Endothelial cell of umbilical vein (primary cell): Measurements from ENCODE around the gene HEATR5B. TPM values are rescaled to one million over a fixed set of nuclear protein-coding genes. Genes with fewer than 3 reads are reported as not detected.

Experiments
- BruUV-seq: library from RNA; stranded (reverse); fragments of 400-500 nt; replicated peaks from 2 replicates; lab custom pipeline; 2021; lab: Mats Ljungman, UMichigan
- CTCF ChIA-PET: fragments of 300-600, 350-600 bp; sonication (Branson Sonifier 250); formaldehyde crosslinking; loops from one replicate; lab custom pipeline; 2021; ENCODE audit warnings: antibody characterized with exemption, inconsistent platforms; lab: Charles Lee
- POLR2A ChIA-PET: fragments of 300-600, 350-600 bp; sonication (Branson Sonifier 250); formaldehyde crosslinking; loops from one replicate; lab custom pipeline; 2021; ENCODE audit warnings: antibody characterized with exemption, inconsistent platforms; lab: Charles Lee
- DNase-seq: peaks from one replicate; pipeline ENCODE4 v3.0.0-alpha.2; 2011; ENCODE audit warnings: low read depth, low spot score
- FAIRE-seq: peaks from 2 replicates; lab custom pipeline; 2011; peaks lifted over from hg19 to GRCh38; lab: Jason Lieb, UNC
- H2AFZ ChIP-seq: 2 replicates; pipeline ENCODE4 v1.6.0; 2012; ENCODE audit warnings: low read depth, low read length, control low read depth, inconsistent platforms
- H3K27ac ChIP-seq: 2 replicates; pipeline ENCODE4 v1.5.1; 2011; ENCODE audit warnings: low read depth, mild to moderate bottlenecking, control low read depth, low read length, moderate library complexity; ENCODE audit not compliant: insufficient read depth
- H3K27me3 ChIP-seq, 2 experiments: 2 replicates each; pipeline versions ENCODE4 v1.6.0 to v1.6.1; 2011; ENCODE audit warnings: low read length in 2 of 2, mixed read lengths in 1 of 2; ENCODE audit not compliant: control insufficient read depth in 2 of 2, insufficient read depth in 2 of 2
- H3K36me3 ChIP-seq, 2 experiments: 2 replicates in 1 of 2; 3 replicates in 1 of 2; pipeline ENCODE4 v1.5.1; 2011; ENCODE audit warnings: low read length in 2 of 2, mild to moderate bottlenecking in 1 of 2, moderate library complexity in 1 of 2; ENCODE audit not compliant: control insufficient read depth in 2 of 2, insufficient read depth in 2 of 2; ENCODE audit errors: extremely low read depth in 1 of 2
- H3K4me1 ChIP-seq: 3 replicates; pipeline ENCODE4 v1.5.1; 2011; ENCODE audit warnings: mild to moderate bottlenecking, low read length; ENCODE audit not compliant: control insufficient read depth, insufficient read depth; ENCODE audit errors: extremely low read depth
- H3K4me2 ChIP-seq: 2 replicates; pipeline ENCODE4 v1.6.1; 2011; ENCODE audit warnings: low read length, control low read depth, mixed read lengths; ENCODE audit not compliant: insufficient read depth
- H3K4me3 ChIP-seq, 3 experiments: fragments of 200-600 bp in 1 of 3; sonication (generic), shearing (Covaris generic) in 1 of 3; replicated peaks in 1 of 3; 2 replicates each; pipeline ENCODE4 v1.5.1; 2011 to 2016; ENCODE audit warnings: control low read depth in 3 of 3, low read length in 3 of 3, mild to moderate bottlenecking in 2 of 3, inconsistent platforms in 1 of 3, low read depth in 1 of 3, moderate library complexity in 1 of 3; ENCODE audit not compliant: insufficient read depth in 1 of 3
- H3K79me2 ChIP-seq: 2 replicates; pipeline ENCODE4 v1.6.0; 2012; ENCODE audit warnings: low read length, inconsistent platforms; ENCODE audit not compliant: control insufficient read depth, insufficient read depth
- H3K9ac ChIP-seq: replicated peaks from 2 replicates; pipeline ENCODE3; 2011; ENCODE audit warnings: low read length, control low read depth; ENCODE audit not compliant: insufficient read depth; ENCODE audit errors: extremely low read depth
- H3K9me1 ChIP-seq: replicated peaks from 3 replicates; pipeline ENCODE4 v1.6.0; 2011; ENCODE audit warnings: mild to moderate bottlenecking, low read length; ENCODE audit not compliant: control insufficient read depth, insufficient read depth; ENCODE audit errors: extremely low read depth
- H3K9me3 ChIP-seq: replicated peaks from 2 replicates; pipeline ENCODE4 v1.5.1; 2012; ENCODE audit warnings: low read length, inconsistent platforms; ENCODE audit not compliant: control insufficient read depth, insufficient read depth
- H4K20me1 ChIP-seq: replicated peaks from 2 replicates; pipeline ENCODE3; 2011; ENCODE audit warnings: mild to moderate bottlenecking, low read length; ENCODE audit not compliant: control insufficient read depth, insufficient read depth; ENCODE audit errors: extremely low read depth
- CTCF ChIP-seq, 2 donors: IDR thresholded peaks; 1 replicate in 1 of 2; 2 replicates in 1 of 2; pipeline ENCODE4 v1.5.1; 2011; ENCODE audit warnings: low read length in 2 of 2, mild to moderate bottlenecking in 2 of 2, moderate library complexity in 2 of 2, control low read depth in 1 of 2, inconsistent platforms in 1 of 2, low read depth in 1 of 2; ENCODE audit not compliant: insufficient read depth in 1 of 2; ENCODE audit errors: extremely low read depth in 1 of 2
- EZH2 ChIP-seq: IDR thresholded peaks from 2 replicates; pipeline ENCODE4 v1.6.1; 2012; ENCODE audit warnings: borderline replicate concordance, low read depth, mild to moderate bottlenecking, moderate library complexity, low read length, inconsistent platforms; ENCODE audit not compliant: severe bottlenecking
- FOS ChIP-seq: IDR thresholded peaks from 2 replicates; pipeline ENCODE4 v1.6.1; 2011; ENCODE audit warnings: mild to moderate bottlenecking, low read length, moderate library complexity, borderline replicate concordance; ENCODE audit not compliant: insufficient read depth
- GATA2 ChIP-seq: IDR thresholded peaks from 2 replicates; pipeline ENCODE4 v1.7.0; 2011; ENCODE audit warnings: low read depth, mild to moderate bottlenecking, moderate library complexity, mixed read lengths, low read length; ENCODE audit not compliant: insufficient read length, insufficient read depth
- JUN ChIP-seq: IDR thresholded peaks from 2 replicates; pipeline ENCODE4 v1.6.1; 2011; ENCODE audit warnings: borderline replicate concordance, low read depth; ENCODE audit not compliant: insufficient read length, insufficient read depth
- MAX ChIP-seq: IDR thresholded peaks from 2 replicates; pipeline ENCODE4 v1.6.1; 2011; ENCODE audit not compliant: insufficient read depth, insufficient read length
- MYC ChIP-seq: IDR thresholded peaks from one replicate; pipeline ENCODE4 v1.6.1; 2011; ENCODE audit warnings: mild to moderate bottlenecking, low read depth, low read length
- POLR2A ChIP-seq: IDR thresholded peaks from 2 replicates; pipeline ENCODE4 v1.6.1; 2012; ENCODE audit warnings: low read depth, mild to moderate bottlenecking, control low read depth, low read length
- POLR2AphosphoS5 ChIP-seq: IDR thresholded peaks from 2 replicates; pipeline ENCODE4 v1.6.1; 2012; ENCODE audit warnings: low read depth, mild to moderate bottlenecking, control low read depth, low read length, moderate library complexity; ENCODE audit not compliant: insufficient read depth
- dilution Hi-C: fragments of 300-500 bp; cut with MboI; formaldehyde crosslinking; loops from one replicate; pipeline ENCODE4 v1.15.0; 2019; ENCODE audit warnings: low sequenced_read_pairs; ENCODE audit not compliant: extremely low pct_ligation_motif_present
- intact Hi-C: fragments of 100-400 bp; cut with micrococcal nuclease; formaldehyde crosslinking; loops from one replicate; pipeline ENCODE4 v1.10.0; 2022
- polyA plus RNA-seq, 4 experiments: library from polyadenylated mRNA; depleted of rRNA in 3 of 4; stranded (reverse) in 3 of 4; unstranded in 1 of 4; fragments of >200 nt; gene quantifications; 2 replicates each; pipeline versions ENCODE4 v1.2.1 to v1.2.3, GENCODE V29; 2011 to 2012; ENCODE audit warnings: missing spikeins in 1 of 4
- total RNA-seq: library from RNA; stranded (reverse); gene quantifications from 2 replicates; pipeline ENCODE4 v1.2.3, GENCODE V29; 2021

Gene HEATR5B
- total and polyA plus RNA-seq, 2 donors (not counting 3 experiments of a cell fraction or from before 2014, with no cell fraction given), result 16.1 to 22.5 TPM

GRCh38 chr2:37096568-37096967, 12.4 kb upstream of the HEATR5B start:
- no peaks in the 10 kb centered on the region for H4K20me1 ChIP-seq
- DNase-seq (no peak), FAIRE-seq (no peak)
- dilution Hi-C loops, result no loop called here
- H3K36me3 ChIP-seq, result peaks cover 6% of the 10 kb centered on the region in 2 experiments
- H3K4me1 ChIP-seq, result no peaks in the 10 kb centered on the region
- ChIA-PET POLR2A (no interaction called here), CTCF (no interaction called here)
- no peaks in the 10 kb centered on the region for H3K27me3 ChIP-seq
- no peak overlapping the region for H3K4me2 ChIP-seq
- no peaks in the 10 kb centered on the region for H3K9me1 ChIP-seq
- no peak overlapping the region for H3K9ac ChIP-seq
- intact Hi-C loops, result no loop called here
- no peaks in the 10 kb centered on the region for H3K79me2 ChIP-seq
- no TSS peak for BruUV-seq
- no peak overlapping the region for H2AFZ ChIP-seq
- no peak overlapping the region for H3K27ac ChIP-seq
- H3K9me3 ChIP-seq, result no peaks in the 10 kb centered on the region
- TF ChIP-seq EZH2, result no peak
- no peak for TF ChIP-seq FOS
- TF ChIP-seq POLR2A, result no peak
- no peak for TF ChIP-seq JUN
- TF ChIP-seq CTCF (IDR thresholded peaks at IDR 0.05; ENCODE audit: extremely low read depth in 1 of 2, insufficient read depth in 1 of 2, low read depth in 1 of 2, low read length in 2 of 2), result no peak
- TF ChIP-seq GATA2, result no peak
- no peak for TF ChIP-seq MYC
- no peak for TF ChIP-seq MAX
- TF ChIP-seq POLR2AphosphoS5, result no peak
- H3K4me3 ChIP-seq, result no peak overlapping the region
